Body of pancreas (tissue), 4 donors: ENCODE measurements around the gene PGLYRP4.

ENCODE experiments used
- CTCF ChIP-seq, 7 experiments: fragments of 450-650 bp in 4 of 7; fragments of 200-600 bp in 3 of 7; sonication (generic) in 3 of 7; IDR thresholded peaks; one replicate each; pipeline ENCODE4 v1.5.1; 2016 to 2019; ENCODE audit warnings: antibody characterized with exemption in 7 of 7
- POLR2A ChIP-seq, 3 donors: fragments of 450-650 bp; IDR thresholded peaks; one replicate each; pipeline ENCODE4 v1.6.1; 2016; ENCODE audit warnings: antibody characterized with exemption in 3 of 3, mild to moderate bottlenecking in 2 of 3

GRCh38 chr1:153396461-153396860, 47.8 kb upstream of the PGLYRP4 start:
- TF ChIP-seq CTCF (IDR thresholded peaks at IDR 0.05) (no peak), POLR2A (IDR thresholded peaks at IDR 0.05) (no peak)
